Measurements from ENCODE around the gene ASCL1.

The ASCL1 gene

GRCh38 chr12:102957339-102958050 is at the start of gene ASCL1:
Gene ASCL1, plus strand, starts transcription at chr12:102957674. Its CDS starts 571 bp downstream, at chr12:102958245.
- no peak for DNase-seq (ENCODE audit: low read depth)

GRCh38 chr12:102907918-102908317 is 49.6 kb upstream of the ASCL1 start:
- DNase-seq (ENCODE audit: low read depth): no peak

- DNase-seq (ENCODE audit: low read depth): no peak
Observed at GRCh38 chr12:102910137-102910536, 47.3 kb upstream of the ASCL1 start.

- no peak for DNase-seq (ENCODE audit: low read depth)
Observed at GRCh38 chr12:102910792-102911191, 46.7 kb upstream of the ASCL1 start.

GRCh38 chr12:102911320-102911719 is 46.2 kb upstream of the ASCL1 start:
- DNase-seq (ENCODE audit: low read depth): no peak

GRCh38 chr12:102912258-102912657 is 45.2 kb upstream of the ASCL1 start:
- DNase-seq (ENCODE audit: low read depth): no peak

GRCh38 chr12:102913453-102914226 is 43.8 kb upstream of the ASCL1 start:
- no peak for DNase-seq (ENCODE audit: low read depth)

- no peak for DNase-seq (ENCODE audit: low read depth)
Observed at GRCh38 chr12:102916252-102917025, 41.0 kb upstream of the ASCL1 start.

GRCh38 chr12:102917026-102917787 is 40.3 kb upstream of the ASCL1 start, which contains the start of gene PAH:
Gene PAH, minus strand, starts transcription at chr12:102917244. Its CDS starts 114 bp downstream, at chr12:102917130.
- no peak for DNase-seq (ENCODE audit: low read depth)

GRCh38 chr12:102918840-102919239 is 38.6 kb upstream of the ASCL1 start:
- no peak for DNase-seq (ENCODE audit: low read depth)

GRCh38 chr12:102920271-102920670 is 37.2 kb upstream of the ASCL1 start:
- no peak for DNase-seq (ENCODE audit: low read depth)

GRCh38 chr12:102921240-102921639 is 36.2 kb upstream of the ASCL1 start:
- DNase-seq (ENCODE audit: low read depth): no peak

- DNase-seq (ENCODE audit: low read depth): no peak
Observed at GRCh38 chr12:102927220-102927619, 30.3 kb upstream of the ASCL1 start.

- no peak for DNase-seq (ENCODE audit: low read depth)
Observed at GRCh38 chr12:102933168-102933567, 24.3 kb upstream of the ASCL1 start.

- DNase-seq (ENCODE audit: low read depth): no peak
Observed at GRCh38 chr12:102939059-102939458, 18.4 kb upstream of the ASCL1 start.

GRCh38 chr12:102939670-102940222 is 17.7 kb upstream of the ASCL1 start:
- DNase-seq (ENCODE audit: low read depth): no peak

- no peak for DNase-seq (ENCODE audit: low read depth)
Observed at GRCh38 chr12:102946042-102946441, 11.4 kb upstream of the ASCL1 start.

- DNase-seq (ENCODE audit: low read depth): peak; percentile 37
Observed at GRCh38 chr12:102948941-102949352, 8.5 kb upstream of the ASCL1 start.

GRCh38 chr12:102950107-102950949 is 7.1 kb upstream of the ASCL1 start:
- DNase-seq (ENCODE audit: low read depth): no peak

GRCh38 chr12:102950950-102951619 is 6.4 kb upstream of the ASCL1 start:
- no peak for DNase-seq (ENCODE audit: low read depth)
